Effector memory CD4-positive, alpha-beta T cell (primary cell): ENCODE measurements around the gene ZBTB20.

Experiments used
- DNase-seq, 3 donors: peaks; one replicate each; pipeline ENCODE4 v3.0.0-alpha.2; 2020
- H3K27ac ChIP-seq: 2 replicates; pipeline ENCODE4 v1.7.0; 2013; ENCODE audit warnings: mild to moderate bottlenecking, low read length, moderate library complexity; ENCODE audit not compliant: insufficient read depth, poor library complexity, severe bottlenecking
- H3K27me3 ChIP-seq: replicated peaks from 2 replicates; pipeline ENCODE4 v1.7.0; 2013; ENCODE audit warnings: mild to moderate bottlenecking, low read length; ENCODE audit not compliant: insufficient read depth, control insufficient read depth, poor library complexity, severe bottlenecking
- H3K36me3 ChIP-seq: 2 replicates; pipeline ENCODE4 v1.7.0; 2013; ENCODE audit warnings: mild to moderate bottlenecking, low read length, moderate library complexity; ENCODE audit not compliant: control insufficient read depth, insufficient read depth
- H3K4me1 ChIP-seq: 2 replicates; pipeline ENCODE4 v1.7.0; 2013; ENCODE audit warnings: low read length, mild to moderate bottlenecking; ENCODE audit not compliant: control insufficient read depth, insufficient read depth, poor library complexity, severe bottlenecking
- H3K4me3 ChIP-seq: 2 replicates; pipeline ENCODE4 v1.7.0; 2013; ENCODE audit warnings: low read length, low read depth, mild to moderate bottlenecking; ENCODE audit not compliant: insufficient read depth, poor library complexity, severe bottlenecking
- H3K9me3 ChIP-seq: 2 replicates; pipeline ENCODE4 v1.7.0; 2013; ENCODE audit warnings: mild to moderate bottlenecking, low read length, moderate library complexity; ENCODE audit not compliant: control insufficient read depth

ZBTB20 gene

DNA sequence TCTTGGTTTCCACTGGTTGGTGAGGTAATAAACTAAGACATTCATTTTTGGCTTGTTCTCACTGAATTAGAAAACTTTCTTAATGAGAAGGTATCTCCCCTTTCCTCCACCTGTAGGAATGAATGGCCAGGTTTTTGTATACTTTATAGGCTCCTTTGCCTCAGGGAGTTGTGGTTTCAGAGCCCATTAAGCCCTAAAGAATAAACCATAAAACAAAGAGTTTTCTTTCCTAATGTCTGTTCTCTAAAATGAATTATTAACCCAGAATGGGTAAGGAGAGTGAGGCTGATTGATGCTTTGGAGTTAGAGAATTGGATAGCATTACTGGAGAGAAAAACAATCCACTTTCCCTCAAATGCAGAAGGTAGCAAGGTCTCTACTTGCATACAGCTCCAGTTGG is 785.7 kb downstream of the ZBTB20 start:
- DNase-seq, result no peak
- Histone ChIP-seq H3K4me1 (no peaks in the 10 kb centered on the region), H3K27me3 (no peaks in the 10 kb centered on the region), H3K4me3 (no peak overlapping the region), H3K27ac (no peak overlapping the region), H3K9me3 (no peaks in the 10 kb centered on the region), H3K36me3 (no peaks in the 10 kb centered on the region)

DNA sequence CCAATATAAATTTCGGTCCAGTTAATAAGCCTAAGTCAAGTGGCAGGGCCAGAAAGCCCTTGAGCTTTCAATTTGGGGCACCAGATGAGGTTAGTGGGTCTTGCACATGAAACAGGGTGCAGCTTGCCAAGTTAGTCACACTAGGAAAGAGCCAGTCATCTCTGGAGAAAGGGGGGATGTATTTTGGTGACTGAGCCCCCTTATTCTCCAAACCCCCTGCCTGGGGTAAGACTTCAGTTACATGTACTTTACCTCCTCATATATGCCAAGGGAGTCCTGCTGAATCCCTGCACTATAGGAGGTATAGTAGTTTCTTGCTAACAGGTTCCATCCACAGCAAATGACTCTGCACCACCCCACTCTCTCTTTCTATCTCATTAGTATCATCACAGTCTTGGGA is 790.6 kb downstream of the ZBTB20 start:
- H3K4me3 ChIP-seq, result no peak overlapping the region
- H3K27me3 ChIP-seq, result no peaks in the 10 kb centered on the region
- H3K36me3 ChIP-seq, result no peaks in the 10 kb centered on the region
- no peak for DNase-seq
- H3K4me1 ChIP-seq, result no peaks in the 10 kb centered on the region
- H3K9me3 ChIP-seq, result no peaks in the 10 kb centered on the region
- no peak overlapping the region for H3K27ac ChIP-seq

DNA sequence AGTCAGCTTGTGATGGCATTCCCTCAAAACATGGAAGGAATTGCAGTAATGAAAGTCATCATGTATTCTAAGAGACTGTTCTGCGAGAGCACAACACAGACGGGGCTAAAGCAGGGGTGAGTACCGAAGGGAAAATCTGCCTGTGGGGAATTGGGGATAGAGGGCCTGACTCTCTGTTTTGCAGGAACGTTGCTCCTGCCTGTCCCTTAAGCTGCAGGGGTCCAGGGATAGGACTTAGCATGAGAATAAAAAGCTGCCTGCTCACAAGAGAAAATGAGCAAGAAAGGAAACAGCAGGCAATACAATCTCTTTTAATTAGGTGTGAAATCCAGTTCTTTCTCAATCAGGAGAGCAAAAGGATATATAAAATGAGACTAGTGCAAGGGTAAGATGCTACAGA is 791.0 kb downstream of the ZBTB20 start:
- DNase-seq, result no peak
- no peak overlapping the region for H3K4me3 ChIP-seq

DNA sequence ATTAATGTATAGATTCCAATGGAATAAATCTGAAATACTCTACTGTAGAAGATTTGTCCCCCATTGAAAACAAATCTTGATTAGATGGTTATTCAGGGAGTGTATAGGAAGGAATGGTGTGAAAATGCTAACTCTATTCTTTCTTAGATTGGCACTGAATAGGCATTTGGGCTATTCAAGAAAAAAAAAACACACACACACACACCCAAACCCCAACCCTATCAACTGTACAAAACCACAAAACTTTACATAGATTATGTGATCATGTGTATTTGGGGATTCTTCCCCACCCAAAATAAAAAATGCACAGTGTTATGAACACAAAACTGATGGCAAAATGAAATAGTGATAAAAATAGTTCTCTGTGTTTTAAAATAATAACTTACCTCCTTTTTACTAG is 791.4 kb downstream of the ZBTB20 start:
- Histone ChIP-seq H3K4me1 (no peaks in the 10 kb centered on the region), H3K27me3 (no peaks in the 10 kb centered on the region), H3K9me3 (no peaks in the 10 kb centered on the region), H3K27ac (no peak overlapping the region), H3K4me3 (no peak overlapping the region), H3K36me3 (peaks cover 1% of the 10 kb centered on the region)
- DNase-seq, result no peak

More for the DNA sequence above, 791.0 kb downstream of the ZBTB20 start:
- H3K9me3 ChIP-seq, result no peaks in the 10 kb centered on the region
- H3K36me3 ChIP-seq, result no peaks in the 10 kb centered on the region
- H3K27ac ChIP-seq, result no peak overlapping the region
- no peaks in the 10 kb centered on the region for H3K4me1 ChIP-seq
- H3K27me3 ChIP-seq, result no peaks in the 10 kb centered on the region

DNA sequence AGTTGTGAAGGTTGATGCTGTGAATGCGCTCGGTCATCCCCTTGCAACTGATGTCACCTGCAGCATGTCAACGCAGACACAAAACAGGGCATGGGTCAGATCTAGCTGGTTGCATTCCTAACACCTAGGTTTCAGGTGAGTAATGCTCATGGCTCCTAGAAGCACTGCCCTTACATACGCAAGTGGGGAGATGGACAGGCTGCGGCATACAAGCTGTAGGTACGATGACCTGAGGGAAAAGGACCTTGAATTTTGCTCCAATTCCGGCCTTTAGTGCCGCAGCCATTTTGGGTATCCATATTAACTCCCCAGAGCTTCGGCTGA is 795.3 kb downstream of the ZBTB20 start:
- H3K27ac ChIP-seq, result no peak overlapping the region
- H3K9me3 ChIP-seq, result no peaks in the 10 kb centered on the region
- peaks cover 7% of the 10 kb centered on the region for H3K36me3 ChIP-seq
- H3K4me1 ChIP-seq, result no peaks in the 10 kb centered on the region
- DNase-seq, result no peak
- no peak overlapping the region for H3K4me3 ChIP-seq
- H3K27me3 ChIP-seq, result no peaks in the 10 kb centered on the region

DNA sequence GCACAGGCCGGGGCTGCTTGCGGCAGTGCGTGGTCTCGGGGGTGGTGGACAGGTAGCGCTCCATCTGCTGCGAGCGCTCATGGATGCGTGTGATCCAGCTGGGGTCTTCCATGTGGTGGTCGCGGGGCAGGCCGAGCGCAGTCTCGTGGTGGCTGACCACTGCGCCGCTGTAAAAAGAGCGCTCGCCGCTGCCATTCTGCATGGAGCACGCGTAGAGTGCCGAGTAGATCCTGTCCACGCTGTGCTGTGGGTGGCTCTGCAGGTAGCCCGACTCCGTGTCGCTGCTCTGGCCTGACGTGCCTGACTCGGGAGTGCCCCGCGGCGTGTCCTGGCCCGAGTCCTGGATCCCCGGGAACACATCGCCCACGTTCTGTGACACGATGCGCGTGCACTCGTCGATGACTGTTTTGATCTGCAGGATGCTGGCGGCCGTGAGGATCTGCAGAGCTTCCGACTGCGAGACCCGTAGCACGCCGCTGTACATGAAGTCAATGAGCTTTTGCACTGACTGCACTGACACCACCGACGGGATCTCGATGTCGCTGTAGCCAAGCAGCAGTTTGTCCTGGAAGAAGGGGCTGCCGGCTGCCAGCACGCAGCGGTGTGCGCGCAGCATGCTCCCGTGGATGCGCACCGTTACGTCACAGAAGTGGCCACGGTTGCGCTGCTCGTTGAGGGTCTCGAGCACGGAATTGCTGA is 795.8 kb downstream of the ZBTB20 start:
- Histone ChIP-seq H3K4me1 (no peaks in the 10 kb centered on the region), H3K27ac (no peak overlapping the region), H3K9me3 (no peaks in the 10 kb centered on the region), H3K27me3 (no peaks in the 10 kb centered on the region), H3K4me3 (no peak overlapping the region), H3K36me3 (peaks cover 7% of the 10 kb centered on the region)
- DNase-seq, result no peak

DNA sequence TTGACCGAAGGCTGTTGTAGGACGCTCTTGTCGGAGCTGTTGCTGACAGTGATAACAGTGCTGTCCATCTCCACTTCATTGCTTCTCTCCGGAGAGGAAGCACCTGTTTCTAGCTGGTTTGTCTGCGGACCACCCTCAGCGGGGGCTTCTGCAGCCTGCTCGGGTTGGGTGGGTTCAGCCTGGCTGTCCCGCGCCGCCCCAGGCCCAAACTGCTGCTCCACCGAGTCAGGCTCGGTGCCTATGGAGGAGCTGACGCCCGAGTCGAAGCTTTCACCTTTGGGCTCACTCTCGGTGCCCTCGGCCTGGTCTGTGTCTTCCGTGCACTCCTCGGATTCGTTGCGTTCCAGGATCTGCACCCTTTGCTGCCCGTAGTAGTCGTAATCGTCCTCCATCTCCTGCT is 796.4 kb downstream of the ZBTB20 start:
- DNase-seq, result no peak
- no peak overlapping the region for H3K27ac ChIP-seq
- H3K4me3 ChIP-seq, result no peak overlapping the region
- no peaks in the 10 kb centered on the region for H3K9me3 ChIP-seq
- no peaks in the 10 kb centered on the region for H3K4me1 ChIP-seq
- peaks cover 7% of the 10 kb centered on the region for H3K36me3 ChIP-seq
- no peaks in the 10 kb centered on the region for H3K27me3 ChIP-seq

DNA sequence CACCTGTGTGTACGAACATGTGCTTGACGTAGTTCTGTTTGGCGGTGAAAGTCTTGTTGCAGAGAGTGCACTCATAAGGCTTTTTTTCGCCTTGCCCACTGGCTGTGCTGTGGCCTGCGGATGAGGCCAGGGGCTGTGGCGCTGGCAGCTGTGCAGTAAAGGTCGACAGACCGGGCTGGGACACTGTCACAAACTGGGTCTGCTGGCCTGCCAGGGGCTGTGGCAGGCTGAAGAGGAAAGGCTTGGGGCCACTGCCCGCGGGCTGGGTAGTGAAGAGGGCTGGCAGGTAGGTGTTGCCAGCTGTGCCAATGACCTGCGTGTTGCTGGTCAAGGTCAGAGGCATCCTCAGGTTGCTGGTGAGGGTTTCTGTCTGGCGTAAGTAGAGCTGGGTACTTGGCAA is 796.8 kb downstream of the ZBTB20 start:
- H3K27ac ChIP-seq, result no peak overlapping the region
- DNase-seq, result no peak
- no peak overlapping the region for H3K4me3 ChIP-seq
- H3K27me3 ChIP-seq, result no peaks in the 10 kb centered on the region
- H3K9me3 ChIP-seq, result no peaks in the 10 kb centered on the region
- no peaks in the 10 kb centered on the region for H3K4me1 ChIP-seq
- peaks cover 7% of the 10 kb centered on the region for H3K36me3 ChIP-seq

DNA sequence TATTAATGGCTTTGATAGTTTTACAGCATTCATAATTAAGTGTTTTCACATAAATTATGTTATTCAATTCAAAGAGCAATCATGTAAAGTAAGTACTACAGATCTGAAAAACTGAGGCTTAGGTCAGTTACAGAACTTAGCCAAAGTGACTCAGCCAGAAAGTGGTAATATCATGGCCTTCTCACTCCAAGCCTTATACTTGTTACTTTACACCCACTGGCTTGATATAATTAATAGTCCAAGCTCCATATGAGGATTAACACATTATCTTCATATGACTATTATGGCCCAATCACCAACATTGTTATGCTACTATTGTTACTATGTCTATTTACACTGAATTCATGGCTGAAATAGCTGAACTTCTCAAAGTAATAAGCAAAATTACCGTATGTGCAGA is 802.6 kb downstream of the ZBTB20 start:
- H3K36me3 ChIP-seq, result no peaks in the 10 kb centered on the region
- H3K27ac ChIP-seq, result no peak overlapping the region
- no peaks in the 10 kb centered on the region for H3K4me1 ChIP-seq
- no peak for DNase-seq
- H3K9me3 ChIP-seq, result no peaks in the 10 kb centered on the region
- no peaks in the 10 kb centered on the region for H3K27me3 ChIP-seq
- H3K4me3 ChIP-seq, result no peak overlapping the region

DNA sequence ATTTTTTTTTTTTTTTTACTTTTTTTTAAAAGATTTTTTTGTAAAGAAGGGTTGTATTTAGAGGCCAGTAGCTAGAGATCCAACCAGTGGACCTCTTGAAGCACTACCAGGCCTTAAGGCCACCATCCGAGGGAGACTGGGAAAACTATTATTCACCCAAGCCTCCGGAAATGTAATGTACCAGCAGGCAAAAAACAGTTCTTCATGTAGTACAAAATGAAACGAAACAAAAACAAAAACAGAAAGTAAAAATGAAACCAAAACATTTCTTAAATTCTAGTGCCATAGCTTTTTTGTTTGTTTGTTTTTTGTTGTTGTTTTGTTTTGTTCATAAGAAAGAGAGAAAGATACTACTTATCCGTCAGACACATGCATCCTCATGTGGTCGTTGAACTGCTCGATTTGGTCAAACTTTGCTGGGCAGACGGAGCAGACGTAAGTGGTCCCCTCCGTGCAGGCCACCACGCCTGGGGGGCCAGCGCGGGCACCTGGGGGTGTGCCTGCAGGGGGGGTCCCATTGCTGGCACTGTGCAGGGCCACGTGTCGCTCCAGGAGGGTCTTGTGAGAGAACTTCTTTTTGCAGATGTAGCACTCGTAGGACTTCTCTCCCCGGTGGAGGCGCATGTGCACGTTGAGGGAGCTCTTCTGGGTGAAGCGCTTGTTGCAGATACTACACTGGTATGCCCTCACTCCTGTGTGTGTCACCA is 808.3 kb downstream of the ZBTB20 start:
- Histone ChIP-seq H3K4me1 (no peaks in the 10 kb centered on the region), H3K4me3 (no peak overlapping the region), H3K27ac (peak overlapping the region; percentile 28), H3K9me3 (no peaks in the 10 kb centered on the region), H3K36me3 (no peaks in the 10 kb centered on the region), H3K27me3 (no peaks in the 10 kb centered on the region)
- DNase-seq, result no peak
